Activated CD4-positive, alpha-beta T cell treated with anti-CD3 and anti-CD28 coated beads for 24 hours (primary cell): ENCODE measurements around the gene RAI2.

Experiments used
- DNase-seq, 2 donors: peaks; one replicate each; pipeline ENCODE4 v3.0.0-alpha.2; 2020; ENCODE audit warnings: low read depth in 2 of 2

The RAI2 gene

GRCh38 chrX:17860811-17861488 is at the start of gene RAI2:
Gene RAI2 (minus strand): TSS chrX:17861298. CDS start chrX:17802010, 59,288 bp downstream.
- no peak for DNase-seq

GRCh38 chrX:17888421-17888820 is 27.3 kb upstream of the RAI2 start:
- no peak for DNase-seq

DNA sequence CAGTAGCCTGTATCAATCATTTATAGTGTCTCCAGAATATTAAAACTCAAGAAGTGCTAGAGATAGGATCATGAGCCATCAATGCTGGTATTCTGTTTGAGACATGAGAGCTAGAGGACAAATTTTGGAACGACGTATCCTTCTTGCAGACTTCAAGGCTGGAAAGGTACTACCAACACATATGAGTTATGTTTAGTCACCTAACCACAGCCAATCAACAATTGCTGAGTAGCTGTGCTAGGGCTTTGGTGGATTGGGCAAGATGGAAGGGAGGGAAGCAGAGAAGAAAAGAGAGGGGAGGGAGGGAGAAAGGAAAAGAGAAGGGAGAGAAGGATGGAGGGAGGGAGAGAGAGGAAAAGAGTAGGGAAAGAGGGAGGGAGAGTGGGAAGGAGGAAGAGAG is 21.6 kb upstream of the RAI2 start:
- no peak for DNase-seq

- no peak for DNase-seq
Observed at GRCh38 chrX:17878028-17878670, 17.1 kb upstream of the RAI2 start.

DNA sequence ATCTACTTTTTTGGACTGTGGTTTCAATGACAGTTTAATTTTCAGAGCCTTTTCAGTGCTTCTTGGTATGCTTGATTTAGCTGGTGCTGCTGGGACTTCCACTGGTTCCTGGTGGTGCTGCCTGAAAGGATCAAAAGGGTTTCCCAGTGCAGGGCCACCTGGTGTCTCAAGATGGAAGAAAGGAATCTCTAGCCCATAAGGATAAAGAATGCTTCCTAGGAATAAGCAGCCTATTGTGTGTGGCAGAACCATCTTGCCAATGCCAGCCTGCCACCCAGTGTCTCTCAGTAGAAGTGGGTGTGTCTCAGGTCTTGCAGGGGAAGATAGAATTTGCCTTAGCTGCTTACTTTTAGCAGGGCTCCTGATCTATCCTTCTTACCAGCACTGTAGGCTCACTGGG is 15.0 kb upstream of the RAI2 start:
- DNase-seq: no peak

GRCh38 chrX:17869580-17869979 is 8.5 kb upstream of the RAI2 start:
- no peak for DNase-seq

DNA sequence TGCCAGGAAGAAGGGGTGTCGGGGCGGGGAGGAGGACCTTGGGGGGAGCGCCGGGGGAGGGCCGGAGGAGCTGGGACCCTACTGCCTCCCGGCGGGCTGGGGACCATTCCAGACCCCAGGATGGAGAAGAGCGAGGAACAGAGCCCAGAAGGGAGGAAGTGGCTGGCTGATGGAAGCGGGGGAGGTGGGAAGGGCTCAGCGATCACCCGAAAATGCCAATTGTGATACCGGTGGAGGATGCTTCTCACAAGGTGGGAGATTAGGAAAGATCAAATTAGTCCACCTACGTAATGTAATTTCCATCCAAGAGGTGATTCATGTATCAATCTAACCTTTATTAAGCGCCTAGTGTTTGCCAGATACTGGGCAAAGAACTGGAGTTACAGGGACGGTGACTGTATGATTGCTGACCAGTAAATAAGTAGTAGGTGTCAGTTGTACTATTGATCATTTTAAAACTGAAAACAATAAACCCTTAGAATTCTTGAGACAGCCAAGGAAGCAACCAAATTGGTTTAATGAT is 452 bp upstream of the RAI2 start:
- no peak for DNase-seq

- no peak for DNase-seq
Observed at GRCh38 chrX:17860179-17860780, 818 bp downstream of the RAI2 start.

- DNase-seq: no peak
Observed at GRCh38 chrX:17859609-17860178, 1.4 kb downstream of the RAI2 start.

GRCh38 chrX:17854531-17854930 is 6.6 kb downstream of the RAI2 start:
- no peak for DNase-seq

- no peak for DNase-seq
Observed at GRCh38 chrX:17854069-17854468, 7.0 kb downstream of the RAI2 start.

DNA sequence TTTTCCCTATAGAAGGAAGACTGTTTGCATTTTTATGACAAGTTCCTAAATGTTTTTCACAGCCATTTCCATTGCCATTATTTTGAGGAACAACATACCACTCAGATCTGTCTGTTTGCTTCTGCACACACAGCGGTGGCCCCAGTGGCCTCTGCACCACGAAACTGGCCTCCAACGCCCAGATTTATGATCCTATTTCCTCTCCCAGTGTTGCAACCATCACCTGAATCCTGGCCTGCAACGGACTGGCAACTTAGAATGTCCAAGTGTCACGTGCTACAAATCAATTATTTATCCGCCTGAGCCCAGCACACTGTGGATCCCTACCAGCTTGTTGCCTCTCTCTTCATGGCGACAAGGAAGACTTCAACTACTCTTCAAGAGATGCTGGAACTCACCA is 9.2 kb downstream of the RAI2 start:
- no peak for DNase-seq

GRCh38 chrX:17848545-17849265 is 12.4 kb downstream of the RAI2 start:
- no peak for DNase-seq

DNA sequence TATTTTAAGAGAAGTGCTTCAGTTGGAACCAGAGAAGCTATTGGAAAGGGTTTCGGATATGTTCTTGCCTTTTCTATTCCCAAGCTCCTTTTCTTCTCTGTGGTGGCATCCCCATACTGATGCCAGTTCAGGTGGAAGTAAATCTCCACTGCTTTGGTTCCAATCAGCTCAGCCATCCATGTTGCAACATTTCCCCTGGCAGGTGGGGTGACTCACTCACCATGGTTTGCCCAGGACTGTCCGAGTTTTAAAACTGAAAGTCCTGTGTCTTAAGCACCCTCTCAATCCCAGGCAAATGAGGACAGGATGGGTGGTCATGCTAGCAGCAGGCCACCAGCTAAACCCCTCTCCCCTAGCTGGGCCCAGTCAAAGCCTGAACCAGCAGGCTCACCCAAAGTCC is 15.1 kb downstream of the RAI2 start:
- no peak for DNase-seq

GRCh38 chrX:17844236-17844635 is 16.9 kb downstream of the RAI2 start:
- no peak for DNase-seq

DNA sequence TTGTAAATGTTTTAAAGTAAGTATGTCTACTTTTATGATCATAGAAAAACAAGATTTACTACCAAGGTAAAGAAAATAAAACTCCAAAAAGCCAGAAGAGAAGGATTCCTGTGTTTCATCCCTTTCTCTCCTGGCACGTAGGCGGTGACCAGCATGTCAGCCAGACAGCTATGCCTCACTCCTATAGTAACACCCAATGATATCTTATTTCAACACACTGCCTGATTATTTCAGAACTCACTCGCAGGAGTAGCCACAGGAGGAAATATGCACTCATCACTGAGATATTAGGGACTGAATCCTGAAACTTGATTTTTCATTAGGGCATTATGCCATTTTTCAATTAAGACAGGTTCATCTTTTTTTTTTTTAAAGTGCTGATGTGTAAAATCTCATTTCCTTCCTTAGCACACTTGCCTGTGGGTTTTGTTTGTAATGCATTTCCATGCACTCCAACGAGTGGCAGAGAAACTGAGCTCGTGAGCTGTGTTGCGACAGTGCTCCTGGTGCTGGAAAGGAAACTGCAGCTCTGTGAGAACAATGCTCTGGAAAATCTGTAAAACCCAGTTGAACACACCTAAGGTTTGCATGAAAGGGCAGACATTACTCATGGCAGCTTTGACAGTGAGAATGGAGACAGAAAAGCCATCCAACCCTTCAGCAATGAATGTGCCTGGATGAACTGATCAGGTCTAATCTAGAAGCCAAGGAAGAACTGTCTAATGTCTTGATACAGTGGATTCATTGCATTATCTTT is 18.2 kb downstream of the RAI2 start:
- DNase-seq: no peak

GRCh38 chrX:17839269-17839668 is 21.8 kb downstream of the RAI2 start:
- DNase-seq: no peak

DNA sequence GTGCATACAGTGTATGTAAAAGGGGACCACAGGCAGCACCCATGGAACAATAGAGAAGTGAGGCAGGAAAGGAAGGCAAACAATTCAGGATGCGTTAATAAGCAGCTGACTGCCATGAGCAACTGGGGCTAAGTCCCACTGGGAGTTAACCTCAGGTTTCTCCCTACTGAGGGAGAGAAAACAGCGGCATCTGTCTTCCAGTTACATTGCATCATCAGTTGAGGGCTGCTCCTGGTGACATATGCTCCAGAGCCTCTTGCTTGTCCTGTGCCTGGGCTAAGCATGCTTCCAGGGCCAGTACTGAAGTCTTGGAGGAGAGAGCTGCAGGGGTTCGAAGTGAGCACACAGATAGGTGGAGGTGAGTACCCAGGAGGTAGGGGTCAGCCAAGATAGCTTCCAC is 24.3 kb downstream of the RAI2 start:
- DNase-seq: no peak

DNA sequence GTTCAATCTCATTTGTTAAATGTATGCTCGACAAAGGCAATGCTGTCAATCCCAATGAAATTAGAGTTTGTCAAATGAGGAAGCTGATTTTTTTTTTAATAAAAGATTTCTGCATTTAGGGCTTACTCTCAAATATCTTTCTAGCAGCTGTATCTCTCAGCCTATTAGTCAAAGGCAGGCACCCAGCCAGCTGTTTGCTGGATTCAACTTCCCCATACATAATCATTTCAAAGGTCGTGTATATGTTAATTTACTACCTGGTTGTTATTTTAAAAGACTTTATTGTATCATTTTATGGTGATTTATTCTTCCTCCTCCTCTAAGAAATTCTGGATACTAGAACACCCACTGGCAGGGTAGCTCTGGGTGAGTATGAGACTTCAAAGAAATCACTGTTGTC is 27.1 kb downstream of the RAI2 start:
- DNase-seq: no peak

GRCh38 chrX:17831255-17831654 is 29.8 kb downstream of the RAI2 start:
- no peak for DNase-seq

GRCh38 chrX:17830211-17830610 is 30.9 kb downstream of the RAI2 start:
- DNase-seq: no peak
